NCI-H446 (cell line): ENCODE measurements around the gene ANKRD42.
A peak's percentile ranks its signal among the peaks of the same experiment; 100 is the strongest.

Experiments used
- DNase-seq, 2 experiments: peaks; one replicate each; lab custom pipeline; 2025; lab: John Stamatoyannopoulos, UW

The ANKRD42 gene

GRCh38 chr11:83287631-83288030, 94.1 kb downstream of the ANKRD42 start:
- DNase-seq, result no peak

GRCh38 chr11:83292709-83293456, 99.4 kb downstream of the ANKRD42 start:
- DNase-seq, result peak; percentile 48 to 70

GRCh38 chr11:83293457-83293774, 99.9 kb downstream of the ANKRD42 start:
- no peak for DNase-seq

GRCh38 chr11:83294208-83294607, 100.7 kb downstream of the ANKRD42 start:
- DNase-seq, result no peak
